ENCODE results near the gene ZNF107. TPM values are rescaled to one million over a fixed set of nuclear protein-coding genes. Genes with fewer than 3 reads are reported as not detected.

ZNF107 gene
- total RNA-seq, 1 experiment from 2014 or later, result 24.7 TPM

DNA sequence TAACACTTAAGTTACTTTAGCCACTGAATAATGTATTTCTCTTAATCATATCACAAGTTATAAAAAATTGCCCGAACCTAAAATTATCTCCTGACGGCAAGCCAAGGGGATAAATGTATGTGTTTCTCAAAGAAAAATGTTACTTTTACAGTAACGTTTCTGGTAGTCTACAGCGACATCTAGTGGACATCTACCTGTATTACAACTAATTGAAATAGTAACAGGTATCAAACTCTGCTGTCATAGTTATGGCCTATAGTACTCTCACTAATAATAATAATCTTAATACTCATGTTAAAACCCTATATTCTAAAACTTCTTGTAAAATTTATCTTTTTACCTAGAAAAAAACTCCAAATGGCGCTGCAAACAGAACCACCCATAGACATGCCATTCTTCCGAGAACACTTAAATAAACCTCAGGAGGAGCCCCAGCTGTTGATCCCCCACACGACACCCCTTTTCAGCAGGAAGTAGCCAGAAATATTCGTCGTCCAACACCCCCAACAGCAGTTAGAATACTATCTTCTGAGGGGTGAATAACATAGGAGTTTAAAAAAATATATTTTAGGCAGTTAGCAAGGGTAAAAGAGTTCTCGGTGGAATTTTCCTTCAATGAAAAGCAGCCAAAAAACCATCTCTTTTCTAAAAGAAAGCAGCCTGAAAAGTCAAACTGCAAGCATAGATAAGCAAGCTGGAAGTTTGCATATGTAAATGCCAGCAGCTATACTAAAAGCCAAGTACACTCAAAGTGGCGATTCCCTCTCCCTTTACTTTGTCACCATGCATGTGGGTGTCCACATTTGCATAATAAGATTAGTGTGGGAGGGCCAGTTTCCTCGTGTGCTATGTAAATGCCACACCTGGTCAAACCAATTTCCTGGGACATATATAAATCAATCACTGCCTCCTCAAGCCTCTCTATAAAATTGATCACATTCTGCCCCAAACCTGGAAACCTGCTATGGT lies 40.5 kb upstream of the ZNF107 start:
- Histone ChIP-seq H3K56ac (ENCODE audit: insufficient read length, low read depth, low read length) (no peak overlapping the region), H3K4ac (ENCODE audit: low read depth, low read length) (no peak overlapping the region), H4K8ac (replicated peaks; ENCODE audit: insufficient read length, low read depth, low read length) (no peak overlapping the region), H4K5ac (ENCODE audit: insufficient read length, low read depth, low read length) (no peak overlapping the region), H4K20me1 (ENCODE audit: control insufficient read depth, insufficient read depth, insufficient read length) (no peaks in the 10 kb centered on the region), H3K4me1 (ENCODE audit: insufficient read depth, low read length) (no peaks in the 10 kb centered on the region), H3K23me2 (ENCODE audit: insufficient read length, low read depth, low read length, poor library complexity, severe bottlenecking) (no peaks in the 10 kb centered on the region), H3T11ph (ENCODE audit: low read length) (no peak overlapping the region), H3K79me2 (ENCODE audit: insufficient read depth, low read length) (no peaks in the 10 kb centered on the region), H3K27ac (ENCODE audit: insufficient read length, low read depth, low read length) (no peak overlapping the region), H3K27me3 (ENCODE audit: insufficient read depth, low read length) (no peaks in the 10 kb centered on the region), H3K4me2 (ENCODE audit: insufficient read depth, insufficient read length, low read length) (no peak overlapping the region), H2BK5ac (ENCODE audit: insufficient read length, low read length) (no peak overlapping the region), H2BK15ac (ENCODE audit: low read depth, low read length) (no peak overlapping the region), H2BK20ac (ENCODE audit: low read depth, low read length, poor library complexity, severe bottlenecking) (no peak overlapping the region), H3K23ac (ENCODE audit: insufficient read length, low read depth, low read length) (no peak overlapping the region), H3K79me1 (ENCODE audit: insufficient read depth, low read depth, low read length, poor library complexity, severe bottlenecking) (no peaks in the 10 kb centered on the region), H4K91ac (ENCODE audit: insufficient read length, low read depth, low read length) (no peak overlapping the region), H3K9me3 (ENCODE audit: control insufficient read depth, low read depth, low read length) (peaks cover 75% of the 10 kb centered on the region), H3K14ac (ENCODE audit: insufficient read depth, low read length) (no peak overlapping the region), H2BK120ac (ENCODE audit: low read depth, low read length, poor library complexity, severe bottlenecking) (no peak overlapping the region), H2BK12ac (ENCODE audit: insufficient read length, low read depth, low read length) (no peak overlapping the region), H3K9ac (ENCODE audit: extremely low read depth, insufficient read length, low read length) (no peak overlapping the region), H2AK5ac (ENCODE audit: insufficient read length, low read length) (no peak overlapping the region), H3K18ac (ENCODE audit: insufficient read length, low read depth, low read length) (no peak overlapping the region), H2AFZ (ENCODE audit: low read length) (no peak overlapping the region)
- H3K36me3 Mint-ChIP-seq (ENCODE audit: insufficient read depth in 1 of 3, low read depth in 3 of 3), result peaks cover 0 to 32% (median 5%) of the 10 kb centered on the region in 3 experiments; a peak in 4 of 7 replicates
- TF ChIP-seq, protein P1, sequence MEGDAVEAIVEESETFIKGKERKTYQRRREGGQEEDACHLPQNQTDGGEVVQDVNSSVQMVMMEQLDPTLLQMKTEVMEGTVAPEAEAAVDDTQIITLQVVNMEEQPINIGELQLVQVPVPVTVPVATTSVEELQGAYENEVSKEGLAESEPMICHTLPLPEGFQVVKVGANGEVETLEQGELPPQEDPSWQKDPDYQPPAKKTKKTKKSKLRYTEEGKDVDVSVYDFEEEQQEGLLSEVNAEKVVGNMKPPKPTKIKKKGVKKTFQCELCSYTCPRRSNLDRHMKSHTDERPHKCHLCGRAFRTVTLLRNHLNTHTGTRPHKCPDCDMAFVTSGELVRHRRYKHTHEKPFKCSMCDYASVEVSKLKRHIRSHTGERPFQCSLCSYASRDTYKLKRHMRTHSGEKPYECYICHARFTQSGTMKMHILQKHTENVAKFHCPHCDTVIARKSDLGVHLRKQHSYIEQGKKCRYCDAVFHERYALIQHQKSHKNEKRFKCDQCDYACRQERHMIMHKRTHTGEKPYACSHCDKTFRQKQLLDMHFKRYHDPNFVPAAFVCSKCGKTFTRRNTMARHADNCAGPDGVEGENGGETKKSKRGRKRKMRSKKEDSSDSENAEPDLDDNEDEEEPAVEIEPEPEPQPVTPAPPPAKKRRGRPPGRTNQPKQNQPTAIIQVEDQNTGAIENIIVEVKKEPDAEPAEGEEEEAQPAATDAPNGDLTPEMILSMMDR (conservative IDR thresholded peaks at IDR 0.05), result peak; percentile 73
- H3K9me3 Mint-ChIP-seq, result peaks cover 91 to 93% of the 10 kb centered on the region in 2 experiments
- no peaks in the 10 kb centered on the region for H3K27me3 Mint-ChIP-seq (ENCODE audit: low read depth)
- WGBS (ENCODE audit: extremely low coverage, insufficient read length, low lambda C conversion rate), result no CpG with 5 or more reads among the region's 12 CpGs
- no peak overlapping the region for H3K4me3 Mint-ChIP-seq
- DNase-seq, result no peak
- no peak overlapping the region for H3K27ac Mint-ChIP-seq
- H3K4me1 Mint-ChIP-seq, result no peaks in the 10 kb centered on the region

All from H9 (cell line).